Esophagus (tissue), 2 donors: ENCODE data around the gene WNT10A. TPM values are rescaled to one million over a fixed set of nuclear protein-coding genes. Genes with fewer than 3 reads are reported as not detected.

ENCODE experiments used
- H3K27ac ChIP-seq, 2 donors: one replicate each; pipeline ENCODE4 v1.5.1; 2013; ENCODE audit warnings: low read depth in 2 of 2, mild to moderate bottlenecking in 2 of 2, inconsistent platforms in 1 of 2, low read length in 1 of 2, moderate library complexity in 1 of 2
- H3K27me3 ChIP-seq, 2 donors: one replicate each; pipeline ENCODE4 v1.6.1; 2013; ENCODE audit warnings: low read length in 2 of 2, control low read depth in 1 of 2, mild to moderate bottlenecking in 1 of 2; ENCODE audit not compliant: insufficient read depth in 2 of 2, control insufficient read depth in 1 of 2
- H3K36me3 ChIP-seq, 2 donors: one replicate each; pipeline ENCODE4 v1.6.1; 2013; ENCODE audit warnings: low read length in 1 of 2; ENCODE audit not compliant: control insufficient read depth in 2 of 2, insufficient read depth in 2 of 2
- H3K4me1 ChIP-seq, 2 donors: one replicate each; pipeline ENCODE4 v1.6.1; 2013; ENCODE audit warnings: low read length in 1 of 2; ENCODE audit not compliant: control insufficient read depth in 2 of 2, insufficient read depth in 2 of 2
- H3K4me3 ChIP-seq, 2 donors: one replicate each; pipeline ENCODE4 v1.5.1; 2013; ENCODE audit warnings: low read length in 2 of 2, mild to moderate bottlenecking in 2 of 2, low read depth in 1 of 2, moderate library complexity in 1 of 2
- H3K9me3 ChIP-seq, 2 donors: one replicate each; pipeline ENCODE4 v1.6.1; 2013; ENCODE audit warnings: mild to moderate bottlenecking in 2 of 2, low read depth in 1 of 2, low read length in 1 of 2, moderate library complexity in 1 of 2; ENCODE audit not compliant: control insufficient read depth in 2 of 2, insufficient read depth in 1 of 2
- WGBS, 2 donors: extraction: QIAGEN DNeasy Blood & Tissue Kit; methylation state at CpG; one replicate each; pipeline ENCODE4 v1.1.7; 2013; 5-methylcytosine and 5-hydroxymethylcytosine counted together
- polyA plus RNA-seq, 2 donors: library from polyadenylated mRNA; stranded (reverse); fragments of 200-250 nt; gene quantifications; one replicate each; pipeline ENCODE4 v1.2.3, GENCODE V29; 2013
- donor health status: healthy with polysubstance abuse.
- donor health status: Bipolar disorder and iron deficiency.

WNT10A gene
- polyA plus RNA-seq, 2 donors, result 9.6 to 13.7 TPM

- H3K36me3 ChIP-seq, result no peaks in the 10 kb centered on the region
- H3K27ac ChIP-seq, result no peak overlapping the region
- H3K4me1 ChIP-seq, result peaks cover 0 to 7% of the 10 kb centered on the region in 2 donors
- no peaks in the 10 kb centered on the region for H3K9me3 ChIP-seq
- WGBS, 2 donors, result 66 to 70% methylated on average over 7 of the region's 7 CpGs
- H3K27me3 ChIP-seq, result peaks cover 0 to 7% of the 10 kb centered on the region in 2 donors
- no peak overlapping the region for H3K4me3 ChIP-seq
Observed at GRCh38 chr2:218861645-218862318, 18.9 kb upstream of the WNT10A start.

- peaks cover 0 to 7% of the 10 kb centered on the region in 2 donors for H3K27me3 ChIP-seq
- no peak overlapping the region for H3K4me3 ChIP-seq
- H3K27ac ChIP-seq, result no peak overlapping the region
- 56 to 72% methylated on average over 3 of the region's 3 CpGs for WGBS, 2 donors
- H3K9me3 ChIP-seq, result no peaks in the 10 kb centered on the region
- peaks cover 0 to 12% of the 10 kb centered on the region in 2 donors for H3K4me1 ChIP-seq
- H3K36me3 ChIP-seq, result no peaks in the 10 kb centered on the region
Observed at GRCh38 chr2:218863021-218863520, 17.6 kb upstream of the WNT10A start.

- Histone ChIP-seq H3K9me3 (no peaks in the 10 kb centered on the region), H3K4me1 (peaks cover 0 to 5% of the 10 kb centered on the region in 2 donors), H3K27me3 (no peaks in the 10 kb centered on the region), H3K36me3 (no peaks in the 10 kb centered on the region), H3K27ac (no peak overlapping the region), H3K4me3 (no peak overlapping the region)
- WGBS, 2 donors, result 63 to 68% methylated on average over 4 of the region's 4 CpGs
Observed at GRCh38 chr2:218865396-218865795, 15.3 kb upstream of the WNT10A start.

GRCh38 chr2:218865999-218866398, 14.7 kb upstream of the WNT10A start:
- 43 to 57% methylated on average over 3 to 6 of the region's 6 CpGs for WGBS, 2 donors
- Histone ChIP-seq H3K36me3 (no peaks in the 10 kb centered on the region), H3K27me3 (no peaks in the 10 kb centered on the region), H3K4me3 (no peak overlapping the region), H3K4me1 (peaks cover under 1 to 5% of the 10 kb centered on the region in 2 donors), H3K9me3 (no peaks in the 10 kb centered on the region), H3K27ac (no peak overlapping the region)

- WGBS, 2 donors, result 42 to 54% methylated on average over 6 of the region's 6 CpGs
- Histone ChIP-seq H3K9me3 (no peaks in the 10 kb centered on the region), H3K4me1 (peaks cover 4 to 5% of the 10 kb centered on the region in 2 donors), H3K27me3 (no peaks in the 10 kb centered on the region), H3K36me3 (no peaks in the 10 kb centered on the region), H3K27ac (no peak overlapping the region), H3K4me3 (no peak overlapping the region)
Observed at GRCh38 chr2:218867900-218868299, 12.8 kb upstream of the WNT10A start.

- 85 to 88% methylated on average over 9 of the region's 9 CpGs for WGBS, 2 donors
- no peaks in the 10 kb centered on the region for H3K9me3 ChIP-seq
- H3K27ac ChIP-seq, result no peak overlapping the region
- no peaks in the 10 kb centered on the region for H3K27me3 ChIP-seq
- H3K36me3 ChIP-seq, result no peaks in the 10 kb centered on the region
- peaks cover 4 to 7% of the 10 kb centered on the region in 2 donors for H3K4me1 ChIP-seq
- H3K4me3 ChIP-seq, result no peak overlapping the region
Observed at GRCh38 chr2:218869064-218869463, 11.6 kb upstream of the WNT10A start.

- Histone ChIP-seq H3K36me3 (no peaks in the 10 kb centered on the region), H3K27ac (no peak overlapping the region), H3K4me1 (peaks cover 4 to 7% of the 10 kb centered on the region in 2 donors), H3K4me3 (no peak overlapping the region), H3K9me3 (no peaks in the 10 kb centered on the region), H3K27me3 (no peaks in the 10 kb centered on the region)
- WGBS, 2 donors, result 18 to 42% methylated on average over 13 to 18 of the region's 18 CpGs
Observed at GRCh38 chr2:218870984-218871344, 9.7 kb upstream of the WNT10A start.

GRCh38 chr2:218871345-218872302, 9.0 kb upstream of the WNT10A start:
- no peaks in the 10 kb centered on the region for H3K27me3 ChIP-seq
- WGBS, 2 donors, result 33 to 42% methylated on average over 60 of the region's 60 CpGs
- H3K4me3 ChIP-seq, result peak overlapping the region in 1 of 2 donors; percentile 5

GRCh38 chr2:218872645-218873358, 7.8 kb upstream of the WNT10A start:
- Histone ChIP-seq H3K27ac (no peak overlapping the region), H3K4me1 (peaks cover 2 to 4% of the 10 kb centered on the region in 2 donors), H3K9me3 (no peaks in the 10 kb centered on the region), H3K36me3 (no peaks in the 10 kb centered on the region), H3K4me3 (no peak overlapping the region), H3K27me3 (no peaks in the 10 kb centered on the region)
- WGBS, 2 donors, result 37 to 44% methylated on average over 20 to 22 of the region's 22 CpGs

More at GRCh38 chr2:218871345-218872302, 9.0 kb upstream of the WNT10A start:
- H3K27ac ChIP-seq, result no peak overlapping the region
- H3K9me3 ChIP-seq, result no peaks in the 10 kb centered on the region
- no peaks in the 10 kb centered on the region for H3K36me3 ChIP-seq
- H3K4me1 ChIP-seq, result peaks cover 4 to 7% of the 10 kb centered on the region in 2 donors
